SK-N-MC (cell line): ENCODE measurements around the gene HSF2BP.

Experiments used
- DNase-seq: peaks from one replicate; pipeline ENCODE4 v3.0.0-alpha.2; 2011; ENCODE audit warnings: low read depth, low spot score
- H3K27ac ChIP-seq: fragments of 200-600 bp; sonication (generic); 2 replicates; pipeline ENCODE4 v1.5.1; 2016; ENCODE audit warnings: mixed run types
- H3K36me3 ChIP-seq: fragments of 200-600 bp; sonication (generic); 2 replicates; pipeline ENCODE4 v1.6.1; 2017; ENCODE audit warnings: antibody characterized with exemption, low read length, mixed read lengths; ENCODE audit not compliant: insufficient read depth
- H3K4me3 ChIP-seq: fragments of 200-600 bp; sonication (generic); 2 replicates; pipeline ENCODE4 v1.5.1; 2016
- H3K9ac ChIP-seq: fragments of 200-600 bp; sonication (generic); 2 replicates; pipeline ENCODE4 v1.8.0; 2017; ENCODE audit warnings: mixed run types, mixed read lengths; ENCODE audit not compliant: insufficient read length
- H3K9me3 ChIP-seq: fragments of 200-600 bp; sonication (generic); 2 replicates; pipeline ENCODE4 v1.6.1; 2017; ENCODE audit warnings: low read depth, mild to moderate bottlenecking, antibody characterized with exemption, low read length, moderate library complexity, mixed read lengths
- EZH2 ChIP-seq: fragments of 200-600 bp; sonication (generic); IDR thresholded peaks from one replicate; pipeline ENCODE4 v1.6.1; 2017; ENCODE audit warnings: antibody characterized with exemption
- FOXP2 ChIP-seq: optimal IDR thresholded peaks from 2 replicates; pipeline ENCODE3; 2011; ENCODE audit warnings: mild to moderate bottlenecking, moderate library complexity; ENCODE audit not compliant: insufficient read depth; ENCODE audit errors: extremely low read length, control extremely low read depth
- POLR2AphosphoS5 ChIP-seq: IDR thresholded peaks from 2 replicates; pipeline ENCODE4 v1.6.1; 2012; ENCODE audit warnings: mild to moderate bottlenecking, low read depth, low read length, borderline replicate concordance

Gene HSF2BP

DNA sequence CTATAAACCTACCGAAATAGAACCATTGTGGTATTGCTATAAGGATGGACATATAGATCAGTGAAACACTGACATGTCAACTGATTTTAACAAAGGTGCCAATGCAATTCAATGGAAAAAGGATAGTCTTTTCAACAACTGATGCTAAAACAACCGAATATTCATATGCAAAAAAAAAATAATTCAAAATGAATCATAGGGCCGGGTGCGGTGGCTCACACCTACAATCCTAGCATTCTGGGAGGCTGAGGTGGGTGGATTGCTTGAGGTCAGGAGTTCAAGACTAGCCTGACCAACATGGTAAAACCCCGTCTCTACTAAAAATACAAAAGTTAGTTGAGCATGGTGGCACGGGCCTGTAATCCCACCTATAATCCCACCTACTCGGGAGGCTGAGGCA is 23.9 kb downstream of the HSF2BP start:
- Histone ChIP-seq H3K4me3 (no peak overlapping the region), H3K36me3 (no peaks in the 10 kb centered on the region), H3K27ac (no peak overlapping the region), H3K9ac (no peak overlapping the region), H3K9me3 (no peaks in the 10 kb centered on the region)
- DNase-seq = no peak
- TF ChIP-seq FOXP2 = no peak
- TF ChIP-seq POLR2AphosphoS5 = no peak
- TF ChIP-seq EZH2 = no peak

- H3K9me3 ChIP-seq = no peaks in the 10 kb centered on the region
- no peak overlapping the region for H3K4me3 ChIP-seq
- no peak for DNase-seq
- TF ChIP-seq FOXP2 (no peak), POLR2AphosphoS5 (no peak), EZH2 (no peak)
- 0 out of 2 replicates have a peak overlapping the region, but pooled peaks have one; percentile 17 for H3K27ac ChIP-seq
- H3K36me3 ChIP-seq = peaks cover 6% of the 10 kb centered on the region
- no peak overlapping the region for H3K9ac ChIP-seq
Observed at GRCh38 chr21:43634618-43635017, 24.7 kb downstream of the HSF2BP start.

GRCh38 chr21:43632373-43632905 is 26.8 kb downstream of the HSF2BP start:
- Histone ChIP-seq H3K36me3 (peaks cover 26% of the 10 kb centered on the region), H3K27ac (no peak overlapping the region), H3K9ac (no peak overlapping the region), H3K9me3 (no peaks in the 10 kb centered on the region), H3K4me3 (no peak overlapping the region)
- TF ChIP-seq FOXP2 = no peak
- no peak for TF ChIP-seq POLR2AphosphoS5
- TF ChIP-seq EZH2 = no peak
- DNase-seq = no peak

DNA sequence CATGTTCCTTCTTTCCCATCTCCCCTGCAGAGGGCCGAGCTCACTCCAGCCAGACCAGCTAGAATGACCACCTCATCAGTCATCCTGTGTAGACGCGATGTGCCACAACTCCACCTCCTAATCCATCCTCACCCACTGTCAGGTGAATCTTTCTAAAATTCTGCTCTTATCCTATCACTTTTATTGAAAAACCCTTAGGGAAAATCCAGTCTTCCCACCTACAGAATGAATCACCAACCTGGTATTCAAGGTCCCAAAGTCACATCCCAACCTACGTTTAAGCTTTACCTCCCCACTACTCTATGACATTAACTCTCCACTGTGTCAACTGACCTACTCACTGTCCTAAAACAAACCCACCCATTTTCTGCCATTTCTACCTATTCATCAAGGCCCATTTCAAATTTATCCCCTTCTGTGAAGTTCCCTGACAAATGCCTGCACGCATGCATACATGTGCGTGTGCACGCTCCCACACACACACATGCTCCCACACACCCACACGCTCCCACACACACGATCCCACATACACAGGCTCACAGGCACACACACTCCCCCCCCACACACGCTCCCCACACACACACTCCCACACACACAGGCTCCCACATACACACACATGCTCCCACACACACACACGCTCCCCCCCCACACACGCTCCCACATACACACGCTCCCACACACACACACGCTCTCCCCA is 27.7 kb downstream of the HSF2BP start:
- H3K9me3 ChIP-seq = no peaks in the 10 kb centered on the region
- no peak overlapping the region for H3K9ac ChIP-seq
- no peak for TF ChIP-seq FOXP2
- no peak for TF ChIP-seq POLR2AphosphoS5
- no peak for TF ChIP-seq EZH2
- H3K27ac ChIP-seq = no peak overlapping the region
- H3K36me3 ChIP-seq = peaks cover 29% of the 10 kb centered on the region
- H3K4me3 ChIP-seq = no peak overlapping the region
- no peak for DNase-seq

DNA sequence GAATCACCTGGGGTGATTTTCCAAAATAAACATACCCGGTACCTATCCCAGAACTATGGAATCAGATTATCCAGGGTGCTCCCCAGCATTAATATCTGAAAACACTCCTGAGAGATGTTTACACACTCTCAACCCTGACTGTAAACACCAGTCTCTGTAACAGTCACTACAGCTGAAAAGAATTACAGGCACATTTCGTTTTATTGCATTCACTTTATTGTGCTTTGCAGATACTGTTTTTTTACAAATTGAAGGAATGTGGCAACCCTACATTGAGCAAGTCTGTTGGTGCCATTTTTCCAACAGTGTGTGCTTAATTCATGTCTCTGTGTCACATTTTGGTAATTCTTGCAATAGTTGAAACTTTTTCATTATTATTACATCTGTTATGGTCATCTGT is 31.8 kb downstream of the HSF2BP start:
- TF ChIP-seq POLR2AphosphoS5 (no peak), FOXP2 (no peak), EZH2 (no peak)
- H3K9ac ChIP-seq = no peak overlapping the region
- no peak overlapping the region for H3K4me3 ChIP-seq
- DNase-seq = no peak
- no peak overlapping the region for H3K27ac ChIP-seq
- peaks cover 29% of the 10 kb centered on the region for H3K36me3 ChIP-seq
- no peaks in the 10 kb centered on the region for H3K9me3 ChIP-seq

GRCh38 chr21:43626390-43626789 is 32.9 kb downstream of the HSF2BP start:
- no peak overlapping the region for H3K9ac ChIP-seq
- TF ChIP-seq EZH2 = no peak
- H3K36me3 ChIP-seq = peaks cover 29% of the 10 kb centered on the region
- DNase-seq = no peak
- no peaks in the 10 kb centered on the region for H3K9me3 ChIP-seq
- peak overlapping the region; percentile 78 for H3K27ac ChIP-seq
- no peak overlapping the region for H3K4me3 ChIP-seq

DNA sequence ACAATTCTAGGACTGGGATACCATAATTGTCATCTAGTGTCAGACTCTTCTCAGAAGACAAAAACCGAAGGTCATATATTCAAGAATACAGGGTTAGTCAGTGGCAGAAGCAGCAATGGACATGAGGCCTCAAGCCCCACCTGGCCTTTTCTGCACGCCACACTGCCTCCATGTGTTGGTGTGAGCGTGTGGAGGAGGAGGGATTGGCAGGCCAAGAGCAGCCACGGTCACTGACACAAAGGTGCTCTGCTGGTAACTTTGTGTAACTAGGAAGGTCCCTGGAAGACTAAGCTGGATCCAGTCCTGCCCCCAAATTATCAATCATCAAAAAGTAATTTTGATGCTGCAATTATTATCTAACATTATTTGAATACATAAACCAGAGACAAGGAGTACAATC is 34.9 kb downstream of the HSF2BP start:
- Histone ChIP-seq H3K9me3 (no peaks in the 10 kb centered on the region), H3K36me3 (peaks cover 28% of the 10 kb centered on the region), H3K9ac (no peak overlapping the region), H3K4me3 (no peak overlapping the region), H3K27ac (0 out of 2 replicates have a peak overlapping the region, but pooled peaks have one; percentile 78)
- DNase-seq = no peak
- TF ChIP-seq POLR2AphosphoS5 (no peak), EZH2 (no peak), FOXP2 (no peak)

DNA sequence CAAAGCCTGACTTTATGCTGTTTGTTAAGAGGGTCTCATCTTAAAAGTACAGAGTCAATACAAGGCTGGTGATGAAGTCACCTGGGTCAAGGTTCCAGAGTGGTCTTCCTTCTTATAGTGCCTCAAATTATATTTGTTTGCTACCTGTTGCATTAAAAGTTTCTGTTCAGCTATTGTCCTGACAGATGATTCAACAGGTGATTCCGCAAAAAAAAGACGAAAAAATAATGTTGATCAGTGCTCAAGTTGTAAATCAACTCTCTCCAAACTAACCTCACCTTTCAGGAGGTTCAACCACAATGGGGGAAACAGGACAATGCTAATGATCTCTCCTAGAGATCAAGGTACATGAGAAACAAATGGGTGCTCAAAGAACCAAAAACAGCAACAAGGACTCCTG is 35.7 kb downstream of the HSF2BP start:
- H3K36me3 ChIP-seq = peaks cover 20% of the 10 kb centered on the region
- H3K4me3 ChIP-seq = no peak overlapping the region
- no peak overlapping the region for H3K9ac ChIP-seq
- no peak for TF ChIP-seq EZH2
- TF ChIP-seq POLR2AphosphoS5 = no peak
- TF ChIP-seq FOXP2 = no peak
- no peak for DNase-seq
- H3K9me3 ChIP-seq = no peaks in the 10 kb centered on the region
- H3K27ac ChIP-seq = no peak overlapping the region

- no peak overlapping the region for H3K27ac ChIP-seq
- H3K36me3 ChIP-seq = peaks cover 14% of the 10 kb centered on the region
- no peak overlapping the region for H3K9ac ChIP-seq
- no peaks in the 10 kb centered on the region for H3K9me3 ChIP-seq
- TF ChIP-seq POLR2AphosphoS5 (no peak), FOXP2 (no peak), EZH2 (no peak)
- no peak for DNase-seq
- H3K4me3 ChIP-seq = no peak overlapping the region
Observed at GRCh38 chr21:43622796-43623195, 36.5 kb downstream of the HSF2BP start.
